Stomach (tissue), 9 donors: ENCODE measurements around the gene CIC. TPM values are rescaled to one million over a fixed set of nuclear protein-coding genes. Genes with fewer than 3 reads are reported as not detected.

ENCODE experiments used
- DNase-seq, 2 donors: peaks; one replicate each; pipeline versions ENCODE4 v3.0.0 to v3.0.0-alpha.2; 2013 to 2019
- H3K27ac ChIP-seq, 5 donors: fragments of 200-600 bp in 4 of 5; sonication (generic) in 4 of 5; one replicate each; pipeline ENCODE4 v1.5.1; 2013 to 2019; ENCODE audit warnings: mild to moderate bottlenecking in 1 of 5, moderate library complexity in 1 of 5
- H3K27me3 ChIP-seq, 3 donors: fragments of 200-600 bp; sonication (generic); one replicate each; pipeline ENCODE4 v1.5.1; 2017 to 2019; ENCODE audit warnings: mixed run types in 1 of 3
- H3K36me3 ChIP-seq, 4 donors: fragments of 200-600 bp; sonication (generic); 1 replicate in 3 of 4; 2 replicates in 1 of 4; pipeline ENCODE4 v1.5.1; 2016 to 2019
- H3K4me1 ChIP-seq, 4 donors: fragments of 200-600 bp; sonication (generic); one replicate each; pipeline ENCODE4 v1.5.1; 2016 to 2019
- H3K4me3 ChIP-seq, 4 donors: fragments of 200-600 bp; sonication (generic) in 3 of 4; one replicate each; pipeline ENCODE4 v1.5.1; 2016 to 2019; ENCODE audit warnings: mild to moderate bottlenecking in 1 of 4
- H3K9me3 ChIP-seq, 4 donors: fragments of 200-600 bp; sonication (generic); one replicate each; pipeline ENCODE4 v1.5.1; 2016 to 2019
- EP300 ChIP-seq: sonication (generic); formaldehyde crosslinking; IDR thresholded peaks from one replicate; pipeline ENCODE4 v1.6.1; 2017; ENCODE audit warnings: antibody characterized with exemption
- POLR2A ChIP-seq, 4 donors: fragments of 450-650 bp; IDR thresholded peaks; one replicate each; pipeline ENCODE4 v1.6.1; 2016; ENCODE audit warnings: antibody characterized with exemption in 4 of 4, control low read depth in 2 of 4, mild to moderate bottlenecking in 1 of 4, moderate library complexity in 1 of 4
- POLR2AphosphoS5 ChIP-seq, 3 donors: sonication (generic); formaldehyde crosslinking; IDR thresholded peaks; one replicate each; pipeline ENCODE4 v1.6.1; 2016; ENCODE audit warnings: antibody characterized with exemption in 3 of 3
- WGBS, 5 donors: extraction: QIAGEN DNeasy Blood & Tissue Kit in 3 of 5; methylation state at CpG; one replicate each; pipeline versions ENCODE4 v1.1.5 to v1.1.7; 2013 to 2018; 5-methylcytosine and 5-hydroxymethylcytosine counted together
- intact Hi-C: fragments of 100-400 bp; cut with DNase I; formaldehyde crosslinking; loops from one replicate; pipeline ENCODE4 v1.15.1; 2023; ENCODE audit warnings: low total_unique reads
- polyA plus RNA-seq, 3 donors: library from polyadenylated mRNA; stranded (reverse); fragments of 200-250 nt; gene quantifications; one replicate each; pipeline ENCODE4 v1.2.3, GENCODE V29; 2013
- total RNA-seq, 5 donors: library from RNA; depleted of rRNA; stranded (reverse); fragments of >200 nt; gene quantifications; one replicate each; pipeline versions ENCODE4 v1.1.0 to v1.2.3, GENCODE V29; 2014 to 2016
- TF ChIP-seq, protein P1 (sequence below), 7 experiments: fragments of 450-650 bp in 4 of 7; fragments of 200-600 bp in 3 of 7; sonication (generic) in 3 of 7; IDR thresholded peaks; one replicate each; pipeline ENCODE4 v1.5.1; 2016 to 2019; ENCODE audit warnings: antibody characterized with exemption in 7 of 7, control low read depth in 2 of 7, mild to moderate bottlenecking in 1 of 7
- donor health status: healthy with polysubstance abuse.
- donor health status: Bipolar disorder and iron deficiency.
- donor health status: healthy.

CIC gene
- total and polyA plus RNA-seq, 8 donors = 15.4 to 60.3 (median 26.6) TPM

DNA sequence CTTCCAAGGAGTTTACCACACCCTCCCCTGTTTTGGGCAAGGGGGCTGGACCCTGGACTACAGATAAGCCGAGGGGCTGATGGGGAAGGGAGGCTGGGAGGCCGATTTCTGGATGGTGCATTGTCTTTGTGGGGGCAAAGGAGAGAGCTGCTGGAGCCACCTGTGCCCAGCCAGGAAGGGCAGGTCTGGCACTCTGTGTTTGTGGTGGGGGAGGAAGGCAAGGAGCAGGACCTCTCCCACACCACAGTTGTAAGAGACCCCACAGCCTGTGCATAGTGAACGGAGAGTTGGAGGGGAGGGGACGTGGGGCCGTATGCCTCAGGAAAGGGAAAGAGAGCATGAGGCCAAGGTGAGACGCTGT, 16.9 kb downstream of the CIC start:
- intact Hi-C loops = loop anchor here (5.0 kb wide), 1 partner anchor 39 kb away; no protein-coding TSS in a partner anchor
- Histone ChIP-seq H3K36me3 (peaks cover 40 to 44% (median 44%) of the 10 kb centered on the region in 4 donors), H3K4me3 (peak overlapping the region in 3 of 4 donors; percentile 16 to 71 (median 71)), H3K9me3 (no peaks in the 10 kb centered on the region), H3K4me1 (peaks cover 46 to 79% (median 59%) of the 10 kb centered on the region in 4 donors), H3K27ac (peak overlapping the region; percentile 56 to 100 (median 76)), H3K27me3 (no peaks in the 10 kb centered on the region)
- 23 to 31% (median 23%) methylated on average over 6 of the region's 6 CpGs for WGBS, 5 donors
- DNase-seq = no peak
- TF ChIP-seq, protein P1, sequence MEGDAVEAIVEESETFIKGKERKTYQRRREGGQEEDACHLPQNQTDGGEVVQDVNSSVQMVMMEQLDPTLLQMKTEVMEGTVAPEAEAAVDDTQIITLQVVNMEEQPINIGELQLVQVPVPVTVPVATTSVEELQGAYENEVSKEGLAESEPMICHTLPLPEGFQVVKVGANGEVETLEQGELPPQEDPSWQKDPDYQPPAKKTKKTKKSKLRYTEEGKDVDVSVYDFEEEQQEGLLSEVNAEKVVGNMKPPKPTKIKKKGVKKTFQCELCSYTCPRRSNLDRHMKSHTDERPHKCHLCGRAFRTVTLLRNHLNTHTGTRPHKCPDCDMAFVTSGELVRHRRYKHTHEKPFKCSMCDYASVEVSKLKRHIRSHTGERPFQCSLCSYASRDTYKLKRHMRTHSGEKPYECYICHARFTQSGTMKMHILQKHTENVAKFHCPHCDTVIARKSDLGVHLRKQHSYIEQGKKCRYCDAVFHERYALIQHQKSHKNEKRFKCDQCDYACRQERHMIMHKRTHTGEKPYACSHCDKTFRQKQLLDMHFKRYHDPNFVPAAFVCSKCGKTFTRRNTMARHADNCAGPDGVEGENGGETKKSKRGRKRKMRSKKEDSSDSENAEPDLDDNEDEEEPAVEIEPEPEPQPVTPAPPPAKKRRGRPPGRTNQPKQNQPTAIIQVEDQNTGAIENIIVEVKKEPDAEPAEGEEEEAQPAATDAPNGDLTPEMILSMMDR (IDR thresholded peaks at IDR 0.05) = no peak
- TF ChIP-seq POLR2A (IDR thresholded peaks at IDR 0.05) = no peak
- no peak for TF ChIP-seq EP300
- TF ChIP-seq POLR2AphosphoS5 (IDR thresholded peaks at IDR 0.05) = no peak

DNA sequence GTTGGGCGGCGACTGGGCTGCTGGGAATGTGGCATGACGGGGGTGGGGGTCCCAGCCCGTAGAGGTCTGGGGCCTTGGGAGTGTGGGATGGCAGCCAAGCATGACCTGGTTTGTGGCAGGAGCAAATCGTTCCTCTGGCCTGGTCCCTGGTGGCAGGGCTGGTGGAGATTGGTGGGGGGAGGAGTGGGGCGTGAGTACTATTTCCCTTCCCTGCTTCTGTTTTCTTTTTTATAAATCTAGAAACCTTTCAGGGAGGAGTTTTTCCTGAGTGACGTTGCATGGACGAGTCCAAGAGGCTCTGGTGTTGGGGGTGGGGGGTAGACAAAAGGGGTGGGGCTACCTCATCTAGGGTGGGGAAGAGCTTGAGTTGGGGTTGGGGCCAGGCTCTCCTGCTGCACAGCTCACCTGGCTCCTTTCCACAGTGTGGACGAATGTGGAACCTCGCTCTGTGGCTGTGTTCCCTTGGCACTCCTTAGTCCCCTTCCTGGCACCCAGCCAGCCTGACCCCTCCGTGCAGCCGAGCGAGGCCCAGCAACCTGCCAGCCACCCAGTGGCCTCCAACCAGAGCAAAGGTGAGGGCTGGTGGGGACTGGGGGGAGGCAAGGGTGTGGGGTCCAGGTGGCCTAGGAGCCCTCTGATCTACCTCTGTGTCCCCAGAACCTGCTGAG, 17.4 kb downstream of the CIC start:
- peak; percentile 70 to 85 for DNase-seq
- peak overlapping the region; percentile 56 to 100 (median 76) for H3K27ac ChIP-seq
- H3K4me1 ChIP-seq = peaks cover 41 to 79% (median 59%) of the 10 kb centered on the region in 4 donors
- no peaks in the 10 kb centered on the region for H3K27me3 ChIP-seq
- H3K36me3 ChIP-seq = peaks cover 44 to 49% (median 49%) of the 10 kb centered on the region in 4 donors
- no peaks in the 10 kb centered on the region for H3K9me3 ChIP-seq
- peak overlapping the region in 3 of 4 donors; percentile 16 to 71 (median 71) for H3K4me3 ChIP-seq
- 15 to 20% (median 19%) methylated on average over 13 of the region's 13 CpGs for WGBS, 5 donors
- intact Hi-C loops = loop anchor here (5.0 kb wide), 1 partner anchor 39 kb away; no protein-coding TSS in a partner anchor
- TF ChIP-seq POLR2A (IDR thresholded peaks at IDR 0.05) (no peak), POLR2AphosphoS5 (IDR thresholded peaks at IDR 0.05) (no peak), EP300 (no peak)
- TF ChIP-seq, protein P1 (IDR thresholded peaks at IDR 0.05) = no peak

DNA sequence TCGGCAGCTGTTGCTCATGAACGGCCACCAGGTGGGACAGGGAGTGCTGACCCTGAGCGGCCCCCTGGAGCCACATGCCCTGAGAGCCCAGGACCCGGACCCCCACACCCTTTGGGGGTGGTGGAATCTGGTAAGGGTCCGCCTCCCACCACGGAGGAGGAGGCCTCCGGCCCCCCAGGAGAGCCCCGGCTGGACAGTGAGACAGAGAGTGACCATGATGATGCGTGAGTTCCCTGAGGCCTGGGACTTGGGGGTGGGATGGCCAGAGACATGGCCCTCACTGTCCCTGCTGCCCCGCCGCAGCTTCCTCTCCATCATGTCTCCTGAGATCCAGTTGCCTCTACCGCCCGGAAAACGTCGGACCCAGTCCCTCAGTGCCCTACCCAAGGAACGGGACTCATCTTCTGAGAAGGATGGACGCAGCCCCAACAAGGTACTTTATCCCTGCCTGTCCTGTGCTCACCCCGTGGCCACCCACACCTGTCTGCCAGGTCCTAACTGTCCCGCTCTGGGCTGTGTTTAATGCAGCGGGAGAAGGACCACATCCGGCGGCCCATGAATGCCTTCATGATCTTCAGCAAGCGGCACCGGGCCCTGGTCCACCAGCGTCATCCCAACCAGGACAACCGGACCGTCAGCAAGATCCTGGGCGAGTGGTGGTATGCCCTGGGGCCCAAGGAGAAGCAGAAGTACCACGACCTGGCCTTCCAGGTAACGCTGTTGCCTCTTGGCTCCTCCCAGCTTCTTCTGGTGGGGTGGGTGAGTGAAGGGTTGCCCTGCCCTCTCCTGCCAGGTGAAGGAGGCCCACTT, 18.2 kb downstream of the CIC start:
- intact Hi-C loops = loop anchor here (5.0 kb wide), 1 partner anchor 40 kb away; no protein-coding TSS in a partner anchor
- 87 to 90% (median 88%) methylated on average over 24 to 30 of the region's 30 CpGs for WGBS, 5 donors
- Histone ChIP-seq H3K36me3 (peaks cover 51 to 57% (median 56%) of the 10 kb centered on the region in 4 donors), H3K27me3 (no peaks in the 10 kb centered on the region), H3K4me3 (peak overlapping the region in 1 of 4 donors; percentile 71), H3K4me1 (peaks cover 33 to 79% (median 59%) of the 10 kb centered on the region in 4 donors), H3K9me3 (no peaks in the 10 kb centered on the region), H3K27ac (peak overlapping the region; percentile 12 to 100 (median 76))
- TF ChIP-seq EP300 (no peak), POLR2AphosphoS5 (IDR thresholded peaks at IDR 0.05) (no peak), POLR2A (IDR thresholded peaks at IDR 0.05) (no peak)
- TF ChIP-seq, protein P1 (IDR thresholded peaks at IDR 0.05) = no peak
- DNase-seq = no peak

DNA sequence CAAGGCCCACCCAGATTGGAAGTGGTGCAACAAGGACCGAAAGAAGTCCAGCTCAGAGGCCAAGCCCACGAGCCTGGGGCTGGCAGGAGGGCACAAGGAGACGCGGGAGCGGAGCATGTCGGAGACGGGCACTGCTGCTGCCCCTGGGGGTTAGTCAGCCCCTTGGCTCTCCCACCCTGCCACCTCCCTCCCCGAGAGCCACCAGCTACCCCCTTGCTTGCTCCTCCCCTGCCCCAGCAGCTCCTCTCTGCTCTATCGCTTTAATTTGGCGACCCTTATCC, 18.7 kb downstream of the CIC start:
- Histone ChIP-seq H3K27me3 (no peaks in the 10 kb centered on the region), H3K4me1 (peaks cover 28 to 76% (median 55%) of the 10 kb centered on the region in 4 donors), H3K9me3 (no peaks in the 10 kb centered on the region), H3K4me3 (no peak overlapping the region), H3K27ac (peak overlapping the region in 1 of 5 donors; percentile 100), H3K36me3 (peaks cover 57 to 62% (median 62%) of the 10 kb centered on the region in 4 donors)
- intact Hi-C loops = loop anchor here (5.0 kb wide), 1 partner anchor 40 kb away; no protein-coding TSS in a partner anchor
- TF ChIP-seq POLR2AphosphoS5 (IDR thresholded peaks at IDR 0.05) = no peak
- TF ChIP-seq EP300 = no peak
- no peak for TF ChIP-seq POLR2A (IDR thresholded peaks at IDR 0.05)
- TF ChIP-seq, protein P1 (IDR thresholded peaks at IDR 0.05) = no peak
- 88 to 90% (median 90%) methylated on average over 10 of the region's 10 CpGs for WGBS, 5 donors
- DNase-seq = no peak
